Activated T-cell treated with anti-CD3 and anti-CD28 coated beads, Interleukin-2, amount 50 U/mL, for 24 hours (primary cell): Measurements from ENCODE around the gene RNF223.

Experiments
- DNase-seq: peaks from one replicate; pipeline ENCODE4 v3.0.0-alpha.2; 2020
- H3K27ac Mint-ChIP-seq: 2 replicates; pipeline ENCODE4 v1.8.0; 2020; ENCODE audit warnings: mild to moderate bottlenecking, mixed read lengths
- H3K27me3 Mint-ChIP-seq: 2 replicates; pipeline ENCODE4 v1.8.0; 2020; ENCODE audit warnings: mixed read lengths
- H3K36me3 Mint-ChIP-seq: 2 replicates; pipeline ENCODE4 v1.8.0; 2020; ENCODE audit warnings: low read depth, mixed read lengths
- H3K4me1 Mint-ChIP-seq: 2 replicates; pipeline ENCODE4 v1.8.0; 2020; ENCODE audit warnings: low read depth, mixed read lengths
- H3K4me3 Mint-ChIP-seq: 2 replicates; pipeline ENCODE4 v1.8.0; 2020; ENCODE audit warnings: mild to moderate bottlenecking, moderate library complexity, mixed read lengths
- H3K9me3 Mint-ChIP-seq: 2 replicates; pipeline ENCODE4 v1.8.0; 2020; ENCODE audit warnings: mixed read lengths

Gene RNF223

DNA sequence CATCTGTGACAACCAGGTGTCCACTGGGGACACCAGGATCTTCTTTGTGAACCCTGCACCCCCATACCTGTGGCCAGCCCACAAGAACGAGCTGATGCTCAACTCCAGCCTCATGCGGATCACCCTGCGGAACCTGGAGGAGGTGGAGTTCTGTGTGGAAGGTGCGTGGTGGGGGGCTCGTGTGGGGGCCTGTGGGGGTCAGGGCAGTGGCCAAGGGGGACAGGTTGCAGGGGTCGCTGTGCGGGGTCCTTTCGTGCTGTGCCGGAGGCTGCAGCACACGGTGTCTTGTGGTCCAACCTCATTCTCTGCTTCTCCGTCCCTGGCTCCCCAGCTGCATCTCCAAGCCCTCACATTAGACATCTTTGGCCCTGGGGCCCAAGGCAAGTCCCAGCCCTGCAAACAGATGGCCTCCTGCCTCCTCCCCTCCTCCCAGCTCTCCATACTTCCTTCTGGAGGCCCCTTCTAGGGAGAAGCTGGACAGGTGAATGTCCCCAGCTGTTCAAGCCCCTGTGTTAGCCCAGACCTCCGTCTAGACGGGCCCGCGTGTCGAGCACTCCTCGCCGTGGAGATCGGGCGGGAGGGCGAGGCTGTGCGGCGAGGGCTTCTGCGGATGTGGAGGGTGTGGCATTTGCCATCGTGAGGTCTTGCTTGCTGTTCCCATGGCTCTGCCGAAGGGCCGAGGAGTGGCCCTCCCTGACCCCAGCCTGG is 51.6 kb downstream of the RNF223 start:
- Mint-ChIP-seq H3K4me3 (no peak overlapping the region), H3K27me3 (peaks cover 14% of the 10 kb centered on the region), H3K4me1 (peaks cover 3% of the 10 kb centered on the region), H3K27ac (no peak overlapping the region), H3K9me3 (no peaks in the 10 kb centered on the region), H3K36me3 (no peaks in the 10 kb centered on the region)
- DNase-seq: no peak

DNA sequence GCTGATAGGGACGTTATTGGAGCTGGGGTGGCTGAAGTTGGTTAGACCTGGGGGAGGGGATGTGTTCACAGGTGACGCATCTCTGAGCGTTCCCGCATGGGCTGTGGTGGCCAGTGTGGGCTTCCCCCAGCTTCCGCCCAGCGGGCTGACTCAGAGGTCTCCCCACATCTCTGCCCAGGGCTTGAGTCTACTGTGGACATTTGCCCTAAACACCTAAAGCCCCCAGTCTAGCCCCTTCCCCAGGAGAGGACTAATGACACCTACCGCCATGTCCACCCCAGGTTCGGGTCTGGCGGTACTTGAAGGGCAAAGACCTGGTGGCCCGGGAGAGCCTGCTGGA is 52.2 kb downstream of the RNF223 start:
- H3K27me3 Mint-ChIP-seq: peaks cover 11% of the 10 kb centered on the region
- no peaks in the 10 kb centered on the region for H3K36me3 Mint-ChIP-seq
- no peak overlapping the region for H3K27ac Mint-ChIP-seq
- no peaks in the 10 kb centered on the region for H3K9me3 Mint-ChIP-seq
- DNase-seq: no peak
- H3K4me1 Mint-ChIP-seq: peaks cover 9% of the 10 kb centered on the region
- no peak overlapping the region for H3K4me3 Mint-ChIP-seq

DNA sequence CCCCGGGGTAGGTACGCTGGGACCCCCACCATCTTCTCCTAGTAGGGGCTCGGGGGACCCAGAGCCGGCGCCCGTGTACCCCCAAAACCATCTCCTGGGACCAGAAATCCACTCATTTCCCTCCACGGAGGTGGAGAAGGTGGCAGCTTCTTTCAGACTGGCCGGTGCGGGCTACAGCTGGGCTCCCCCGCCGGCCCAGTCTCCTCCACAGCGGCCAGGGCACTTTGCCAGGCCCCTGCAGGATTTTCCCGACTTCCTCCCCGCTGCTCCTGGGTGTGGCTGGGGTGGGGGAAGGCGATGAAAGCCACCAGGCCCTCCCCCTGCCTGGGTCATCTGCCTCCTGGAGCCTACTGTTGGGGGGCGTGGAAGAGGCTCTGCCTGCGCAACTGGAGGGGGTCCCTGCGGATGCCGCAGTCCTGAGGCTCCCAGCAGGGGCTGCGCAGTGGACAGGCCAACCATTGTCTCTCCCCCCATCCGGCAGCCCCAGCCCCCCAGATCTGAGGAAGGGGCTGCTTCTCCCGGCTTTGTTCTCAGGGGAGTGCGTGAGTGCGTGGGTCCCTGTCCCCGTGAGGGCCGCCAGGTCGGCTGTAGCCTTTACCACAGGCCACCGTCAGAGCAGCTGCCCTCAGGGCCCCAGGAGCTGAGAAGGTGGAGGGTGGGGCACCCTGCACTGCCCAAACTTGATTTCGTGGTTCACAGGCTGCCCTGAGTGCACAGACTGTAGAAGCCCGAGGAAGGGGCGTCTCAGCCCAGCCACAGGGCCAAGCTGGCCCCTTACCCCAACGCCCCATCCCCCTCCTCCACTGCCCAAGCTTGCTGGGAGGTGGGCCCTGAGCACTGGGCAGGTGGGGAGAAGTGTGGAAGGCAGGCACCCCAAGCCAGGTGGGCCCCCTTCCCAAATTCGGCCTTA is 52.8 kb downstream of the RNF223 start:
- Mint-ChIP-seq H3K36me3 (no peaks in the 10 kb centered on the region), H3K27me3 (peaks cover 11% of the 10 kb centered on the region), H3K27ac (no peak overlapping the region), H3K9me3 (no peaks in the 10 kb centered on the region), H3K4me3 (peak overlapping the region; percentile 44), H3K4me1 (peaks cover 9% of the 10 kb centered on the region)
- DNase-seq: no peak
